ENCODE measurements around the gene BZW2. TPM values are rescaled to one million over a fixed set of nuclear protein-coding genes. Genes with fewer than 3 reads are reported as not detected.

The BZW2 gene
- total RNA-seq, 1 donor from 2014 or later, result 72.7 TPM

DNA sequence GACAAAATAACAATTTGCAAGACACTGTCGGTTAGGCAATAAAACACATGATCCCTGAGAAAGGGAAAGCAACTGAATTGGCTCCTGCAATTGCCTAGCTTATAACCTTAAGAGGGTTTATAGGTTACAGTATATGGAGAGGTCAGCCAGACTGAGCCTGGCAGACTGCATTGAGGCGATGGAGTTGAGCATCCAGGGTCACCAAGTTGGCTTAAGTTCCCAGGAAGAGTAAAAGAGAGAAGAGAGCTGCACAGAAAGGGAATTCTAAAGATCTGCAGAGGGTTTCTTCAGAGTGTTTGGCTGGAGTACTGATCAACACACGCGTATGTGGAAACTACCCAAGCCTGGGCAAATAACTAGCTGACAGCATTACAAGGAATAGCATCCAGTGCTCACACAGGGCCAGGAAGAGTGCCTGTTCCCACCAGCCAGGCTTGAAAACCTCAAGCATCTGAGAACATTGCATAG lies 11.7 kb upstream of the BZW2 start:
- Mint-ChIP-seq H3K27ac (no peak overlapping the region), H3K4me3 (ENCODE audit: low read depth) (no peak overlapping the region), H3K9me3 (ENCODE audit: low read depth) (no peaks in the 10 kb centered on the region), H3K36me3 (ENCODE audit: insufficient read depth) (peaks cover 9% of the 10 kb centered on the region), H3K4me1 (ENCODE audit: low read depth) (no peaks in the 10 kb centered on the region), H3K27me3 (no peaks in the 10 kb centered on the region)
- TF ChIP-seq CTCF (IDR thresholded peaks at IDR 0.05; ENCODE audit: unreplicated experiment), result no peak
- no peak for DNase-seq (ENCODE audit: low spot score, unreplicated experiment)

DNA sequence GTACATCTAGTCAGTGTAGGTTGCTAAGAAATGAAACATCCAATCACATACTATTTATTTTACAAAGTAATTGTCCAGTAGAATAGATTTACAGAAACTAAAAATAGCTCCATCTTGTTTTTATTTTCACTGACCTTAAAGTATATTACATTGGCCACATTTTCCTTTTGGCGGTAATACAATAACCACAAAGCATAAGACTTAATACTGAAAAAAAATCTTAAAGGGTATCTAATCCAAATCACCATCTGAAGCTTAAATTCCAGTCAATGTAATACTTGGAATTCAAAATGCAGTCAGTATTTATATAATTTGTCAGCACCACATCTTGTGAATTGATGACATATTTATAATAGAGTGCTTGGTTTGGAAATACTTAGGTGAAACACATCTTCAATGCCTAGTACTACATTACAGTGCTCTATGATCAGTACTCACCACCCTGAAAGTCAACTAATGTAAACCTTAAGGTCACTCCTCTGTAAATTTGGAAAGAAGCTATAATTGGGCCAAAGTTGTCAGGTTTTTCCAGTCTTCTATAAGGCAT lies 9.4 kb upstream of the BZW2 start:
- Mint-ChIP-seq H3K27ac (no peak overlapping the region), H3K36me3 (ENCODE audit: insufficient read depth) (peaks cover 11% of the 10 kb centered on the region), H3K4me1 (ENCODE audit: low read depth) (no peaks in the 10 kb centered on the region)

GRCh38 chr7:16637379-16637778 lies 8.6 kb upstream of the BZW2 start:
- TF ChIP-seq CTCF (IDR thresholded peaks at IDR 0.05; ENCODE audit: unreplicated experiment), result no peak
- no peak for DNase-seq (ENCODE audit: low spot score, unreplicated experiment)
- H3K27me3 Mint-ChIP-seq, result no peaks in the 10 kb centered on the region
- no peaks in the 10 kb centered on the region for H3K4me1 Mint-ChIP-seq (ENCODE audit: low read depth)
- H3K27ac Mint-ChIP-seq, result no peak overlapping the region
- H3K9me3 Mint-ChIP-seq (ENCODE audit: low read depth), result no peaks in the 10 kb centered on the region
- peaks cover 6% of the 10 kb centered on the region for H3K36me3 Mint-ChIP-seq (ENCODE audit: insufficient read depth)
- no peak overlapping the region for H3K4me3 Mint-ChIP-seq (ENCODE audit: low read depth)

More for the DNA sequence above, 9.4 kb upstream of the BZW2 start:
- Mint-ChIP-seq H3K27me3 (no peaks in the 10 kb centered on the region), H3K9me3 (ENCODE audit: low read depth) (no peaks in the 10 kb centered on the region), H3K4me3 (ENCODE audit: low read depth) (no peak overlapping the region)
- no peak for DNase-seq (ENCODE audit: low spot score, unreplicated experiment)
- TF ChIP-seq CTCF (IDR thresholded peaks at IDR 0.05; ENCODE audit: unreplicated experiment), result no peak

GRCh38 chr7:16638282-16639280 lies 7.4 kb upstream of the BZW2 start:
- TF ChIP-seq CTCF (IDR thresholded peaks at IDR 0.05; ENCODE audit: unreplicated experiment), result no peak
- H3K4me1 Mint-ChIP-seq (ENCODE audit: low read depth), result peaks cover 3% of the 10 kb centered on the region
- H3K4me3 Mint-ChIP-seq (ENCODE audit: low read depth), result no peak overlapping the region
- H3K9me3 Mint-ChIP-seq (ENCODE audit: low read depth), result no peaks in the 10 kb centered on the region
- H3K36me3 Mint-ChIP-seq (ENCODE audit: insufficient read depth), result peaks cover 6% of the 10 kb centered on the region
- no peak overlapping the region for H3K27ac Mint-ChIP-seq
- DNase-seq (ENCODE audit: low spot score, unreplicated experiment), result no peak
- H3K27me3 Mint-ChIP-seq, result no peaks in the 10 kb centered on the region

GRCh38 chr7:16644157-16644556 lies 1.8 kb upstream of the BZW2 start:
- Mint-ChIP-seq H3K9me3 (ENCODE audit: low read depth) (no peaks in the 10 kb centered on the region), H3K27ac (peak overlapping the region; percentile 100), H3K4me3 (ENCODE audit: low read depth) (peak overlapping the region; percentile 98), H3K27me3 (no peaks in the 10 kb centered on the region), H3K4me1 (ENCODE audit: low read depth) (peaks cover 32% of the 10 kb centered on the region), H3K36me3 (ENCODE audit: insufficient read depth) (peaks cover 2% of the 10 kb centered on the region)
- no peak for TF ChIP-seq CTCF (IDR thresholded peaks at IDR 0.05; ENCODE audit: unreplicated experiment)
- no peak for DNase-seq (ENCODE audit: low spot score, unreplicated experiment)
